ENCODE measurements around the gene PEX3. TPM values are rescaled to one million over a fixed set of nuclear protein-coding genes. Genes with fewer than 3 reads are reported as not detected.

The PEX3 gene
- total RNA-seq, 1 experiment from 2014 or later: 16.0 TPM

- no peak overlapping the region for H3K27ac Mint-ChIP-seq (ENCODE audit: unreplicated experiment)
- intact Hi-C loops (cut with micrococcal nuclease; ENCODE audit: unreplicated experiment): no loop called here
- CTCF ChIA-PET: no interaction called here
- H3K4me3 Mint-ChIP-seq (ENCODE audit: low read depth, unreplicated experiment): no peak overlapping the region
- peaks cover 8% of the 10 kb centered on the region for H3K9me3 Mint-ChIP-seq (ENCODE audit: low read depth, unreplicated experiment)
- DNase-seq: no peak
- H3K36me3 Mint-ChIP-seq (ENCODE audit: insufficient read depth, unreplicated experiment): peaks cover 2% of the 10 kb centered on the region
- peaks cover 34% of the 10 kb centered on the region for H3K27me3 Mint-ChIP-seq (ENCODE audit: unreplicated experiment)
- no peak for TF ChIP-seq CTCF (IDR thresholded peaks at IDR 0.05; ENCODE audit: unreplicated experiment)
- H3K4me1 Mint-ChIP-seq (ENCODE audit: low read depth, unreplicated experiment): peaks cover 22% of the 10 kb centered on the region
- no TSS peak for BruUV-seq (replicated peaks)
These were observed 66.3 kb downstream of the PEX3 start for GRCh38 chr6:143516690-143517446.

DNA sequence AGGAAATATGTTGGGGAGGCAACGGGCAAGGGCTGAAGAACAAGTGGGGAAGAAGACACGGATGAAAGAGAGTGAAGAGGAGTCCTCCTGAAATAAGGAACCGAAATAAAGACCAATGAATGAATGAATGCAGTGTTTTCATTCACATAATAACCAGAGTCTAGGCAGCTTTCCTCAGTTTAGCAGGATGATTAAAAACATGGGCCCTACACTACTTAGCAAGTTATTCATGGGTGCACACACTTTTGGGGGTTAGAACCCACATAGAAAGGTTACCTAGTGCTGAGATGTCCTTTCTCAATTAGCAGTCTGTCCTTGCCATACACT, 66.8 kb downstream of the PEX3 start:
- peaks cover 8% of the 10 kb centered on the region for H3K9me3 Mint-ChIP-seq (ENCODE audit: low read depth, unreplicated experiment)
- H3K27me3 Mint-ChIP-seq (ENCODE audit: unreplicated experiment): peaks cover 34% of the 10 kb centered on the region
- intact Hi-C loops (cut with micrococcal nuclease; ENCODE audit: unreplicated experiment): no loop called here
- H3K36me3 Mint-ChIP-seq (ENCODE audit: insufficient read depth, unreplicated experiment): no peaks in the 10 kb centered on the region
- no peak for TF ChIP-seq CTCF (IDR thresholded peaks at IDR 0.05; ENCODE audit: unreplicated experiment)
- no peak overlapping the region for H3K27ac Mint-ChIP-seq (ENCODE audit: unreplicated experiment)
- no TSS peak for BruUV-seq (replicated peaks)
- H3K4me1 Mint-ChIP-seq (ENCODE audit: low read depth, unreplicated experiment): peaks cover 27% of the 10 kb centered on the region
- no peak for DNase-seq
- H3K4me3 Mint-ChIP-seq (ENCODE audit: low read depth, unreplicated experiment): no peak overlapping the region
- CTCF ChIA-PET: no interaction called here

GRCh38 chr6:143522039-143522600, 71.5 kb downstream of the PEX3 start:
- peak overlapping the region; percentile 8 for H3K4me3 Mint-ChIP-seq (ENCODE audit: low read depth, unreplicated experiment)
- CTCF ChIA-PET: interaction anchor here (1.2 kb wide), 1 partner anchor 13 kb away, joined by 3 read pairs; no protein-coding TSS in a partner anchor
- peaks cover 20% of the 10 kb centered on the region for H3K27me3 Mint-ChIP-seq (ENCODE audit: unreplicated experiment)
- no peak for DNase-seq
- H3K4me1 Mint-ChIP-seq (ENCODE audit: low read depth, unreplicated experiment): peaks cover 22% of the 10 kb centered on the region
- H3K27ac Mint-ChIP-seq (ENCODE audit: unreplicated experiment): peak overlapping the region; percentile 45
- peaks cover 13% of the 10 kb centered on the region for H3K9me3 Mint-ChIP-seq (ENCODE audit: low read depth, unreplicated experiment)
- no TSS peak for BruUV-seq (replicated peaks)
- H3K36me3 Mint-ChIP-seq (ENCODE audit: insufficient read depth, unreplicated experiment): no peaks in the 10 kb centered on the region
- intact Hi-C loops (cut with micrococcal nuclease; ENCODE audit: unreplicated experiment): no loop called here
- no peak for TF ChIP-seq CTCF (IDR thresholded peaks at IDR 0.05; ENCODE audit: unreplicated experiment)

DNA sequence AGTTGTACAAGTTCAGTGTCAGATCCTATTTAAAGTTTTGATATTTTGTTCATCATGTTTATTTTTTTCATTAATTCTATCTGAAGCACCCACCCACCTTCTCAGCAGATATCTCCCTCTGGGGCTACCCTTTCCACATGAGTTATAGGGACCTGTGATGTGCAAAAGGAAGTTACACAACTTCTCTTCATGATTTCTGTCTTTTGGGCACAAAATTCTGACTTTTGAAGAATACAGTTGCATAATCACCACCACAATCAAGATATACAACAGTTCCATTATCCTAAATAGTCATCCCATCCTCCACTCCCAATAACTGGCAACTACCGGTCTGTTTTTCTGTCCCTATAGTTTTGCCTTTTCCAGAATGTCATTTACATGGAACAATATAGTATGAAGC, 74.8 kb downstream of the PEX3 start:
- TF ChIP-seq CTCF (IDR thresholded peaks at IDR 0.05; ENCODE audit: unreplicated experiment): no peak
- BruUV-seq (replicated peaks): no TSS peak
- Mint-ChIP-seq H3K27me3 (ENCODE audit: unreplicated experiment) (no peaks in the 10 kb centered on the region), H3K36me3 (ENCODE audit: insufficient read depth, unreplicated experiment) (no peaks in the 10 kb centered on the region), H3K4me1 (ENCODE audit: low read depth, unreplicated experiment) (peaks cover 17% of the 10 kb centered on the region), H3K4me3 (ENCODE audit: low read depth, unreplicated experiment) (no peak overlapping the region), H3K9me3 (ENCODE audit: low read depth, unreplicated experiment) (peaks cover 9% of the 10 kb centered on the region), H3K27ac (ENCODE audit: unreplicated experiment) (no peak overlapping the region)
- CTCF ChIA-PET: no interaction called here
- DNase-seq: no peak
- intact Hi-C loops (cut with micrococcal nuclease; ENCODE audit: unreplicated experiment): no loop called here

All from Calu3 (cell line).